GM12875 (cell line): ENCODE measurements around the gene TXNRD3.

Experiments
- H3K4me3 ChIP-seq: one replicate; pipeline ENCODE4 v1.5.1; 2011; ENCODE audit warnings: low read depth, low read length, control low read depth
- TF ChIP-seq, protein P1 (sequence below): IDR thresholded peaks from 2 replicates; pipeline ENCODE4 v1.5.1; 2011; ENCODE audit warnings: low read depth, mild to moderate bottlenecking, control low read depth, inconsistent platforms, low read length, moderate library complexity, borderline replicate concordance; ENCODE audit not compliant: insufficient read depth

TXNRD3 gene

DNA sequence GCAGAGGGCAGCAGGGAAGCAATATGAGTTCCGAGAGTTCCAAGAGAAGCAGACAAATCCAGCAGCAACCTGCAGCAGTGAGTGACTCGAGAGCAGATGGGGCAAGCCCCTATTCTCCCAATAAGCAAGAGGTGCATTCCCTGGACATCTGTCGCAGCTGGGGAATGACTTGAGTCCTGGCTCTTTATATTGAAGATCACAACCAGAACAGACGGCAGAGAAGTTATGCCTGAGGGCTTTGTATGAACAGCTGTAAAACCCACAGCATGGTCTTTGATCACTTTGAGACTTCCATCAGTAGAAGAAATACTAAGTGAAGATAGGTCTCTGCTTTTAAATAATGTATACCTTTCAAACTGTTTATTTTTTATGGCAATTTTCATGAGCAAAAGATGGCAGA, 72.6 kb downstream of the TXNRD3 start:
- TF ChIP-seq, protein P1, sequence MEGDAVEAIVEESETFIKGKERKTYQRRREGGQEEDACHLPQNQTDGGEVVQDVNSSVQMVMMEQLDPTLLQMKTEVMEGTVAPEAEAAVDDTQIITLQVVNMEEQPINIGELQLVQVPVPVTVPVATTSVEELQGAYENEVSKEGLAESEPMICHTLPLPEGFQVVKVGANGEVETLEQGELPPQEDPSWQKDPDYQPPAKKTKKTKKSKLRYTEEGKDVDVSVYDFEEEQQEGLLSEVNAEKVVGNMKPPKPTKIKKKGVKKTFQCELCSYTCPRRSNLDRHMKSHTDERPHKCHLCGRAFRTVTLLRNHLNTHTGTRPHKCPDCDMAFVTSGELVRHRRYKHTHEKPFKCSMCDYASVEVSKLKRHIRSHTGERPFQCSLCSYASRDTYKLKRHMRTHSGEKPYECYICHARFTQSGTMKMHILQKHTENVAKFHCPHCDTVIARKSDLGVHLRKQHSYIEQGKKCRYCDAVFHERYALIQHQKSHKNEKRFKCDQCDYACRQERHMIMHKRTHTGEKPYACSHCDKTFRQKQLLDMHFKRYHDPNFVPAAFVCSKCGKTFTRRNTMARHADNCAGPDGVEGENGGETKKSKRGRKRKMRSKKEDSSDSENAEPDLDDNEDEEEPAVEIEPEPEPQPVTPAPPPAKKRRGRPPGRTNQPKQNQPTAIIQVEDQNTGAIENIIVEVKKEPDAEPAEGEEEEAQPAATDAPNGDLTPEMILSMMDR, result no peak
- no peak overlapping the region for H3K4me3 ChIP-seq

DNA sequence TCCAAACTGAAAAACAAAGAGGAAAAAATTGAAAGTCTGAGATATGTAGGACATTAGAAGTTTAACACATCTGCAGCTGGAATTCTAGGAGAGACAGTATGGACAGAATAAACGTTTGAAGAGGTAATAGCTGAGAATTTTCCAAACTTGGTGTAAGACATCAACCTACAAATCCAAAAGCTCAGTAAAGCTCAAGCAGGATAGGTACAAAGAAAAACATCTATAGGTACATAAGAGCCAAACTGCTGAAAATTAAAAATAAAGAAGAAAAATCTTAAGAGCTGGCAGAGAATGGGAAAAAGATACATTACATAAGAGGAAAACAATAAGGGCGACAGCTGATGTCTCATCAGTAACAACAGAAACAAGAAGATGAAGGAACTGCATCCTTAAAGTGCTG, 73.4 kb downstream of the TXNRD3 start:
- no peak overlapping the region for H3K4me3 ChIP-seq
- TF ChIP-seq, protein P1, result no peak

DNA sequence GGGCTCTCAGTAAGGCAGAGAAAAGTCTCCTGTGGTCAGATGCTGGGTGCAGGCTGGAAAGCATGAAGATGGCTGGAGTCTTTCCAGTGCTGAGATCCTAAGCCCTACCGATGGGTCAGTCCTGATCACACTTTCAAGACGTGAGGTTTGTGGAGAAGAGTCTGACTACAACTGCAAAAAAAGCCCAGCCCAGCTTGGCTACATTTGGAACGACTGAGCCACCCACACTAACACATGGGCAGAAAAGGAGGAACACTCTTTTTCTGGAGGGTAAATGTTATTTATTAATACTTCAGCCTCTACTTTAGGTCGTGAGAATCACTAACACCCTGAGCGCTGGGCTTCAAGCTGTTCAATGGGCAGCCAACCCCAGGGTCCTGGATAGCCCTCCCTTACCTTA, 74.2 kb downstream of the TXNRD3 start:
- no peak overlapping the region for H3K4me3 ChIP-seq
- TF ChIP-seq, protein P1, result no peak

DNA sequence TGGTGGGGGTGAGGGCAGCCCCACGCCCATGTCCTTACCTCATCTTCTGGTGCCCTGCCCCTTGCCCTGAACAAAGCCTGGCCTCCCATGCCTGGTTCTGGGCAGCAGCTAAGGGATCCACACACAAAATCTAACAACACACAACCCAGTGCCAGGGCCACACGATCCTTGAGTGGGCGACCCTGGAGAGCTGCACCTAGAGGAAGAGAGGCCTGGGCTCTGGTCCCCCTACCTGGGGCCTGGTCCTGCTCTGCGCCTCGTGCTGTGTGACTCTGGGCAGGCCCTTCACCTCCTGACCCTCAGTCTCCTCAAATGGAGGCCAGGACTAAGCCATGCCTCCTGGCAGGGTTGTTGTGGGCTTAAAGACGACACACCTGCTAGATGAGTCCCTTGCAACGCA, 76.2 kb downstream of the TXNRD3 start:
- H3K4me3 ChIP-seq, result no peak overlapping the region
- TF ChIP-seq, protein P1, result no peak

DNA sequence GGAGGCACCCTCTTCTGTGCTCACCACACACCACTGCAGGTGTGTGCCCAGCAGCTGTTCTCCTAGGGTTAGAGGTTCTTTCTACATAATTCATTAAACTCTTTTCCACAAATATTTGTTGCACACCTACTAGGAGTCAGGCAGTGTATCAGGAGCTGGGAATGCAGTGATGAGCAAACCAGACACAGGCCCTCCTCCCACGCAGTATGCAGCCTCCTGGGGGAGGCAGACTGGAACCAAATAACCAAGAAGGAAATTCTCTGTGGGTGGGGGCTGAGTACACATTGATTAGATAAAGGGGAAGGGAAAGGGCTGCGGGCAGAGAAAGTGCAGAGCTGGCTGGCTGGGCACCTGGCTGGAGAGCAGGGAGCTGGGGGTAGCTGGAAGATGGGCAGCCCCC, 77.7 kb downstream of the TXNRD3 start:
- TF ChIP-seq, protein P1, result no peak

DNA sequence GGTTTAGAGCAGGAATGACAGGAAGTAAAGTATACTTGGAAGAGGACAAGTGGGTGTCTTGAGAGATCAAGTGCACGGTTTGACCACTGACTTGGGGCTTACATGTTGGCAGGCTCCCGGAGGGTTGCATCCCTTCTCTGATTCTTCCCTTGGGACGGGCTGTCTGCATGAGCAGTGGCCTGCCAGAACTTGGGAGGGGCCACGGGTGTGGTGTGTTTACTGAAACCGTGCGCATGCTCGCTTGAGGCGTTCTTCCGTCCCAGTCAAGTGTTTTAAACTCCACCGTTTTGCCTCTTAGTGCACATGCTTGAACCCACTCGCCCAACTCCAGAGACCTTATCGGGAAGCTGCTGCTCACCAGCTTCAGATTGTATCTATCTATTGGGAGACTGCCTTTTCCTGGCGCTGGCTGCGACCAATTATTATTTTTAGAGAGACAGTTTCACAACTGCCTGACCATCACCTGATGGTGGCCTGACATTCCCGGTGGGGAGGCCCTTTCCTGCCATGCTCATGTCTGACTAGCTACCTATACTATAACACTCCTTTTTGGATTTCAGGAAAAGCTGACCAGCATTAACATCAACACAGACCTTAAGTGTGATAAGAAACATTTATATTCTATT, 81.3 kb downstream of the TXNRD3 start:
- H3K4me3 ChIP-seq, result no peak overlapping the region
- TF ChIP-seq, protein P1, result no peak

More for the DNA sequence above, 77.7 kb downstream of the TXNRD3 start:
- no peak overlapping the region for H3K4me3 ChIP-seq

DNA sequence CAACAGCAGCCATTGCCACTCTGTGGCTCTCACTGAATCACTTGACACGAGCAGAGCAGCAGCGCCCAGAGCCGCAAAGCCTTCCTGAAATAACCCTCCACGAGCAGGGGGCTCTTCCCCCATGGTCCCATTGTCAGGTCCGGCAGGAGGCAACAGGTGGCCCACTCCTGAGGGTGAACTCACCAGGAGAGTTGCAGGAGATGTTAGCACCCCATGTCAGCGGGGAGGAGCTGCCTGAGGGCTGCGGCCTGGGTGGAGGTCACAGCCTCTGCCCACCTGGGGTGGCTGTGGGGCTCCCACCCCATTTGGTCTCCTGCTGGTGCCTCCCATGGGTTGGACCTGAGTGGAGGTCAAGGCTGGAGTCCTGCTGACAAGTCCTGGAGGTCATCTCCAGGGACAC, 83.8 kb downstream of the TXNRD3 start:
- TF ChIP-seq, protein P1, result no peak
- no peak overlapping the region for H3K4me3 ChIP-seq
